ENCODE results near the gene CEND1.

Gene CEND1

GRCh38 chr11:833849-834311 lies 44.0 kb upstream of the CEND1 start:
- peaks cover 8% of the 10 kb centered on the region for H3K27me3 ChIP-seq (ENCODE audit: insufficient read depth, poor library complexity, severe bottlenecking)
- peaks cover 29% of the 10 kb centered on the region for H3K36me3 ChIP-seq (ENCODE audit: low read depth)
- DNase-seq (ENCODE audit: low spot score) (no peak), ATAC-seq (ENCODE audit: low read depth) (no peak)
- no peaks in the 10 kb centered on the region for H3K9me3 ChIP-seq (ENCODE audit: severe bottlenecking)
- TF ChIP-seq CTCF (IDR thresholded peaks at IDR 0.05; ENCODE audit: poor library complexity, severe bottlenecking), result no peak
- H3K27ac ChIP-seq (ENCODE audit: poor library complexity, severe bottlenecking), result peak overlapping the region; percentile 97
- H3K4me3 ChIP-seq (ENCODE audit: severe bottlenecking), result peak overlapping the region; percentile 95
- peaks cover 10% of the 10 kb centered on the region for H3K4me1 ChIP-seq (ENCODE audit: insufficient read depth, poor library complexity, severe bottlenecking)

GRCh38 chr11:833114-833791 lies 43.4 kb upstream of the CEND1 start:
- peaks cover 23% of the 10 kb centered on the region for H3K36me3 ChIP-seq (ENCODE audit: low read depth)
- peak overlapping the region; percentile 97 for H3K27ac ChIP-seq (ENCODE audit: poor library complexity, severe bottlenecking)
- ATAC-seq (ENCODE audit: low read depth), result no peak
- TF ChIP-seq CTCF (IDR thresholded peaks at IDR 0.05; ENCODE audit: poor library complexity, severe bottlenecking), result no peak
- peaks cover 10% of the 10 kb centered on the region for H3K4me1 ChIP-seq (ENCODE audit: insufficient read depth, poor library complexity, severe bottlenecking)
- H3K27me3 ChIP-seq (ENCODE audit: insufficient read depth, poor library complexity, severe bottlenecking), result peaks cover 10% of the 10 kb centered on the region
- peak overlapping the region; percentile 95 for H3K4me3 ChIP-seq (ENCODE audit: severe bottlenecking)
- H3K9me3 ChIP-seq (ENCODE audit: severe bottlenecking), result no peaks in the 10 kb centered on the region
- DNase-seq (ENCODE audit: low spot score), result no peak

- TF ChIP-seq CTCF (IDR thresholded peaks at IDR 0.05; ENCODE audit: poor library complexity, severe bottlenecking), result peak; percentile 16
- peaks cover 10% of the 10 kb centered on the region for H3K4me1 ChIP-seq (ENCODE audit: insufficient read depth, poor library complexity, severe bottlenecking)
- DNase-seq (ENCODE audit: low spot score) (no peak), ATAC-seq (ENCODE audit: low read depth) (no peak; the same call in 2 of the 3 replicates)
- no peaks in the 10 kb centered on the region for H3K9me3 ChIP-seq (ENCODE audit: severe bottlenecking)
- H3K4me3 ChIP-seq (ENCODE audit: severe bottlenecking), result peak within 1 kb of the TSS; percentile 95
- peak within 1 kb of the TSS; percentile 97 for H3K27ac ChIP-seq (ENCODE audit: poor library complexity, severe bottlenecking)
- H3K27me3 ChIP-seq (ENCODE audit: insufficient read depth, poor library complexity, severe bottlenecking), result peaks cover 10% of the 10 kb centered on the region
- peaks cover 19% of the 10 kb centered on the region for H3K36me3 ChIP-seq (ENCODE audit: low read depth)
These were observed 42.7 kb upstream of the CEND1 start, which contains the start of gene CD151 for GRCh38 chr11:832529-833113. Gene CD151, plus strand, starts transcription at chr11:832952. Its CDS starts 3,118 bp downstream, at chr11:836070.

GRCh38 chr11:831961-832528 lies 42.2 kb upstream of the CEND1 start:
- Histone ChIP-seq H3K36me3 (ENCODE audit: low read depth) (peaks cover 13% of the 10 kb centered on the region), H3K4me3 (ENCODE audit: severe bottlenecking) (peak overlapping the region; percentile 95), H3K4me1 (ENCODE audit: insufficient read depth, poor library complexity, severe bottlenecking) (peaks cover 13% of the 10 kb centered on the region), H3K9me3 (ENCODE audit: severe bottlenecking) (no peaks in the 10 kb centered on the region), H3K27ac (ENCODE audit: poor library complexity, severe bottlenecking) (peak overlapping the region; percentile 97), H3K27me3 (ENCODE audit: insufficient read depth, poor library complexity, severe bottlenecking) (peaks cover 10% of the 10 kb centered on the region)
- no peak for DNase-seq (ENCODE audit: low spot score)
- no peak for TF ChIP-seq CTCF (IDR thresholded peaks at IDR 0.05; ENCODE audit: poor library complexity, severe bottlenecking)
- no peak for ATAC-seq (ENCODE audit: low read depth)
